ENCODE measurements around the gene SCAANT1. TPM values are rescaled to one million over a fixed set of nuclear protein-coding genes. Genes with fewer than 3 reads are reported as not detected.

SCAANT1 gene
- polyA plus RNA-seq, 1 experiment: not detected

DNA sequence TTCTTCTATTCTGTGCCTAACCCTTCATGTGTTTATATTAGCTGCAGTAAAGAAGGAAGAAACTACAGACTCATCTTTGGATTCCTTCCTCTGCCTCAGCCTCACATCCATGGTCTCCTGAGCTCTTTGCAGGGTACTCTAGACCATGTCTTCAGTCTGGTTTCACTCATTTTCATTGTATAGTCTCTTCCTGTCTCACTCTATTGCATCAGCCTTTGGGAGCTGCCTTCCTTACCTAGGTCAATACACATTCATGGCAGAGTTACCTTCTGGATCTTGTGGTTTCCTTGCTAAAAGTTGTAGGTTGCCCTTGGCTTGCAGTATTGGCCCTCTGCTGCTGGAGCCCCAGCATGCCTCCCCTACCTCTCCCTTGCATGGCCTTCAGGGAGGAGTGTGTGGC, 31.5 kb upstream of the SCAANT1 start:
- Histone ChIP-seq H3K4me3 (ENCODE audit: low read depth, low read length) (no peak overlapping the region), H3K36me3 (ENCODE audit: control insufficient read depth, insufficient read depth, low read length) (no peaks in the 10 kb centered on the region; the same call in 1 of the 2 replicates), H3K27me3 (ENCODE audit: control insufficient read depth, insufficient read depth, low read length) (no peaks in the 10 kb centered on the region)
- no peak for DNase-seq (ENCODE audit: low read depth)
- ChIA-PET CTCF (interaction anchor here (0.9 to 1.3 kb wide), 2 partner anchors 18 to 80 kb away, joined by 3 to 5 read pairs; no protein-coding TSS in a partner anchor), POLR2A (no interaction called here)
- no peak for TF ChIP-seq CTCF (IDR thresholded peaks at IDR 0.05; ENCODE audit: insufficient read depth, low read depth, low read length)

DNA sequence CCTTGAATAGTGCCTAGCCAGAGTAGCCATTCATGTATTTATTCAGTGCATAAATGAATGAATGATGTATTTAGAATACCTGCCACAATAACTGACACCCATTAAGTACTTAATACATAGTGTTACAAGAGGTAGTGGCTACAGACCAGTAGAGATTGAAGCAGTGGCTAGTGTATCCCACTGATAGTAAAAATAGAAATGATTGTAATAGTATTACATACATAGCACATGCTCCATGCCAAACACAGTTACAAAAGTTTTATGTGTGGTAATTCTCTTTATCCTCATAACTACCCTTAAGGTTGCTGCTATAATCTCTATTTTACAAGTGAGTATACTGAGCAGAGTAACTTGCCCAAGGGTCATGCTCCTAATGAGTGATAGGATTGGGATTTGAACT, 30.3 kb upstream of the SCAANT1 start:
- ChIA-PET POLR2A (no interaction called here), CTCF (no interaction called here)
- no peaks in the 10 kb centered on the region for H3K27me3 ChIP-seq (ENCODE audit: control insufficient read depth, insufficient read depth, low read length)
- no peak for DNase-seq (ENCODE audit: low read depth)
- no peak for TF ChIP-seq CTCF (IDR thresholded peaks at IDR 0.05; ENCODE audit: insufficient read depth, low read depth, low read length)
- no peaks in the 10 kb centered on the region; the same call in 1 of the 2 replicates for H3K36me3 ChIP-seq (ENCODE audit: control insufficient read depth, insufficient read depth, low read length)
- H3K4me3 ChIP-seq (ENCODE audit: low read depth, low read length): no peak overlapping the region

GRCh38 chr3:63940389-63940757, 28.2 kb upstream of the SCAANT1 start:
- Histone ChIP-seq H3K36me3 (ENCODE audit: control insufficient read depth, insufficient read depth, low read length) (no peaks in the 10 kb centered on the region; the same call in 1 of the 2 replicates), H3K4me3 (ENCODE audit: low read depth, low read length) (no peak overlapping the region), H3K27me3 (ENCODE audit: control insufficient read depth, insufficient read depth, low read length) (no peaks in the 10 kb centered on the region)
- TF ChIP-seq CTCF (IDR thresholded peaks at IDR 0.05; ENCODE audit: insufficient read depth, low read depth, low read length): no peak
- ChIA-PET POLR2A (no interaction called here), CTCF (no interaction called here)
- DNase-seq (ENCODE audit: low read depth): no peak

DNA sequence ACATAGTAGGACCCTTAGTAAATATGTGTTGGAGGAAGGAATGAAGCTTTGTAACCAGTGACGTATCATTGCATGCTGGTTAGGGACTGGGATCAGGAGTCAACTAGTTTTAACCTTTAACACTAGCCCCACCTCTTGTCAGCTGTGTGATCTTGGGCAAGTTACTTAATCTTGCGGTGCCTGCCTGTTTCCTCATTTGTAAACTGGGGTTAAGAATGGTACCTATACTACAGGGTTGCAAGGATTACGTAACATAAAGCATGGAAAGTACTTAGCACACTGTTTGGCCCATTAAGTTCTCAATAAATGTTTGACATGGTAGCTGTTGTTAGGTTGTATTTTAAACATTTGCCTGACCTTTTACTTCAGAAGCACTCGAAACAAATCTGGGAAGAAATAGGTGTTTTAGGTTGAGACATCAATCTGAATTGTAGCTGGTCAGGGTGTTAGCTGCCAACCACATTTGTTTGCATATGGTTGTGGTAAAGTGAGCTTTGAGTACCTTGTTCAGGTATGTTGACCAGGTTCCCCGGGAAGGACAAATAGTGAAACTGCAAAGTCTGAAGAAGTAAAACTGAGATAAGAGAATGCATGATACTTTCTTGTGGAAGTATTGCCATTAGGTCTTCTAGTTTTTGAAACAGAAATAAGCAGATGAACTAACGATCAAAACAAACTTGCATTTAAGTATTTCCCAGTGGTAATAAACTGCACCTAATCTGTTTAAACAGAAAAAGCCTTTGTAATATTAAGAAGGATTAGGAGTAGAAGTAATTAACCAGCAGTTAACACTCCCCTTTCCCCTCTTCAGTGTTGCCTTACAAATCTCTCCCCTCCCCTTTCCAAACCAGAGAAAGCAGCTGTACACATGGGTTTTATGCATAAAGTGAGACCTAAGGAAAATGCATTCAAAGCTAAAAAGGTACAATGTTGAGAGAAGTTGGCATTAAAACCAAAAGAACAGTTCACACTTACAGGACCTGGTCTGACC, 25.8 kb upstream of the SCAANT1 start:
- TF ChIP-seq CTCF (IDR thresholded peaks at IDR 0.05; ENCODE audit: insufficient read depth, low read depth, low read length): no peak
- Histone ChIP-seq H3K27me3 (ENCODE audit: control insufficient read depth, insufficient read depth, low read length) (no peaks in the 10 kb centered on the region), H3K4me3 (ENCODE audit: low read depth, low read length) (no peak overlapping the region), H3K36me3 (ENCODE audit: control insufficient read depth, insufficient read depth, low read length) (no peaks in the 10 kb centered on the region)
- ChIA-PET POLR2A (no interaction called here), CTCF (interaction anchor here (0.7 to 0.9 kb wide), 2 partner anchors 19 to 51 kb away, joined by 3 read pairs; no protein-coding TSS in a partner anchor)
- DNase-seq (ENCODE audit: low read depth): no peak

GRCh38 chr3:63936925-63937324, 24.7 kb upstream of the SCAANT1 start:
- no peaks in the 10 kb centered on the region for H3K36me3 ChIP-seq (ENCODE audit: control insufficient read depth, insufficient read depth, low read length)
- no peak overlapping the region for H3K4me3 ChIP-seq (ENCODE audit: low read depth, low read length)
- no peaks in the 10 kb centered on the region for H3K27me3 ChIP-seq (ENCODE audit: control insufficient read depth, insufficient read depth, low read length)
- ChIA-PET CTCF (interaction anchor here (0.9 kb wide), 1 partner anchor 47 kb away, joined by 3 read pairs; no protein-coding TSS in a partner anchor), POLR2A (no interaction called here)
- DNase-seq (ENCODE audit: low read depth): no peak
- no peak for TF ChIP-seq CTCF (IDR thresholded peaks at IDR 0.05; ENCODE audit: insufficient read depth, low read depth, low read length)

Data from BJ (cell line).